ENCODE measurements around the gene CD63.

The CD63 gene

GRCh38 chr12:55734595-55734994, 5.8 kb upstream of the CD63 start:
- Mint-ChIP-seq H3K4me3 (no peak overlapping the region), H3K27me3 (peaks cover 1% of the 10 kb centered on the region), H3K36me3 (ENCODE audit: low read depth) (peaks cover 24% of the 10 kb centered on the region), H3K9me3 (no peaks in the 10 kb centered on the region), H3K4me1 (ENCODE audit: low read depth) (peaks cover 53% of the 10 kb centered on the region), H3K27ac (no peak overlapping the region)
- intact Hi-C loops (cut with micrococcal nuclease) = no loop called here

DNA sequence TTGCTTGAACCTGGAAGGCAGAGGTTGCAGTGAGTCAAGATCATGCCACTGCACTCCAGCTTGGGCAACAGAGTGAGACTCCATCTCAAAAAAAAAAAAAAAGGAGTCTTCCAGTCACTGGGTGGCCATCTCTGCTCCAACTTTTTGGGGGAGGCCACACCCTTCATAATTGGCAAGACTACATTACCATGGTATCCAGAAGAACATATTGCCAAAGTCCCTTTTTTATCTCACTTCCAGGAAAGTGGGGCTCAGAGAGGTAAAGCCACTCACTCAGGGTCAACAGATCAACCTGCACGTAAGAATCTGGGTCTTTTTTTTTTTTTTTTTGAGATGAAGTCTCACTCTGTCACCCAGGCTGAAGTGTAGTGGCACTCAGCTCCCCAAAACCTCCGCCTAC, 5.0 kb upstream of the CD63 start:
- Mint-ChIP-seq H3K9me3 (no peaks in the 10 kb centered on the region), H3K27me3 (peaks cover 1% of the 10 kb centered on the region), H3K36me3 (ENCODE audit: low read depth) (peaks cover 29% of the 10 kb centered on the region), H3K4me1 (ENCODE audit: low read depth) (peaks cover 52% of the 10 kb centered on the region), H3K4me3 (no peak overlapping the region), H3K27ac (no peak overlapping the region)
- intact Hi-C loops (cut with micrococcal nuclease) = no loop called here

DNA sequence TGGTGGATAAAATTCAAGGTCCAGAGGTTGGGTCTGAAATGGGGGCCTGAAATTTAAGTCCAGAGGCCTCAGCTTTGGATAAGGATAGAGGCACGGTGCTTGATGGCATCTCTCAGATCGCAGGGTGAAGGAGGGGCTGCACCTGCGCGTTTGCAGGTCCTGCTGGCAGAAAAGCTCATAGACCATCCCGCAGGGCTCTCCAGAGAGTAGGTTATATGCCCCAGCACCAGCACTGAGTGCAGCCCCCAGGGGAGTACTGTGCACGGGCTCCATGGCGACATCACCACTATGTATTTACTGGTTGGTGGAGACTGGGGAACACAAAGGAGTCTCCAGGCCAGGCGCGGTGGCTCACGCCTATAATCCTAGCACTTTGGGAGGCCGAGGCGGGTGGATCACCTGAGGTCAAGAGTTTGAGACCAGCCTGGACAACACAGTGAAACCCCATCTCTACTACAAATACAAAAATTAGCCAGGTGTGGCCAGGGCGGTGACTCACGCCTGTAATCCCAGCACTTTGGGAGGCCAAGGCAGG, 4.3 kb upstream of the CD63 start:
- intact Hi-C loops (cut with micrococcal nuclease) = no loop called here
- peaks cover 33% of the 10 kb centered on the region for H3K36me3 Mint-ChIP-seq (ENCODE audit: low read depth)
- no peak overlapping the region for H3K4me3 Mint-ChIP-seq
- H3K27ac Mint-ChIP-seq = no peak overlapping the region
- H3K27me3 Mint-ChIP-seq = peaks cover 1% of the 10 kb centered on the region
- H3K4me1 Mint-ChIP-seq (ENCODE audit: low read depth) = peaks cover 46% of the 10 kb centered on the region
- H3K9me3 Mint-ChIP-seq = no peaks in the 10 kb centered on the region

DNA sequence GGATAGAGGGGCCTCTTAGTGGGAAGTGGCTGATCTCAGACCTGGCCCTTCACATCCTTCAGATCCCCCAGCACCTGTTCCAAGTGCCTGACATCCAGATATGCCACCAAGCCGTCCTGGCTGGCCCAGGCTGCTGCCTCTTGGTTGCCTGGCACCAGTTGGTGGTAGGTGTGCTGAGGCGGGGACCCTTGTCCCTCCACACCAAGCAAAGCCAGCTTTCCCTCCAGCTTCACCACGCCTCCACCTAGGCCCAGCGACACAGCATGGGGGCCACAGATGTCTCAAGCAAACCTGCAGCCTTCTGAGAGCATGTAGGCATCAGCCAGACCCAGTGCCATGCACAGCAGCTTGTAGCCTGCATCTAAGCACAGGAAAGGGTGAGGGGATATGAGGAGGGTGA, 3.5 kb upstream of the CD63 start:
- Mint-ChIP-seq H3K4me3 (no peak overlapping the region), H3K36me3 (ENCODE audit: low read depth) (peaks cover 41% of the 10 kb centered on the region), H3K27ac (no peak overlapping the region), H3K9me3 (no peaks in the 10 kb centered on the region), H3K4me1 (ENCODE audit: low read depth) (peaks cover 44% of the 10 kb centered on the region), H3K27me3 (peaks cover 1% of the 10 kb centered on the region)
- intact Hi-C loops (cut with micrococcal nuclease) = no loop called here

DNA sequence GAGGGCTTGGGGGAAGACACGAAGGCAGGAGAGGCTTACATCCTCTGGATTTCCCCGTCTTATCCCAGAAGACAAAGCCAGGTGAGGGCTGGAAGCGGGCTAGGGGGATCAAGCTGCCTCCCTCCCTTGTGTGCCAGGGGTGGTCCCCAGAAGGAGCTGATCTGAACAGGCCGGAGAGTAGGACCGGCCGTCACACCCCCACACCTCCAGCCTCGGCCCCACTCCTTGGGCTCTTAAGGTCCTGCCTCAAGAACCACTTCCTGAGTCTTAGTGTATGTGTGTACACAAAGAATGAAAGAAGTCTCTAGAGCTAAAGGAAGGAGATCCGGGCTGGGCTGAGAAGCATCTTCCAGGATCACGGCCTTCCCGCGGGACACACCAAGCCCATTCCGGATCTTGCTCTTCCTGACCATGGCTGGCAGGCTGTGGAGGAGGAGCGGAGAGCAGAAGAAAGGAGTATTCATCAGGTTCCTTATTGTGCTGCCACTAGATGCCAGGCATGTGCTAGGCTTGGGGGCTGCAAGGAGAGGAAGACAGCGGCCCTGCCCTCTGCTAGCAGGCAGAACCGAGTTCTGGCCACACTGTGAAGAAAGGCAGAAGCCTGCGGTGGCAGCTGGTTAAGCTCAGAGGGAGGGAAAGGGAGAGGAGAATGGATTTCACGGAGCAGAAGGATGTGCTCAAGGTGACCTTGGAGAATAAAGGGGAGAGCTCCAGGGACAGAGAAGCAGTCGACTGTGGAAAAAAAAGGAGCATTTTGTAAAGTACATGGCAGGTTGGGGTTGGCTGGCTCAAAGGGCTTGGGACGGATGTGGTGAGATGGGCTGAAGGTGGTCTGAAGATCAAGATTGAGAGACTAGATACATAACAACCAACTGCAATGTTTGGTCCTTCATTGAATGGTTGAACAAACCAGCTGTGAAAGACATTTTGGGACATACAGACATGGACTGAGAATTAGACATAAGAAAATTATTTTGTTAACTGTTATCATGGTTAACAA, 1.3 kb upstream of the CD63 start:
- Mint-ChIP-seq H3K9me3 (no peaks in the 10 kb centered on the region), H3K27ac (peak overlapping the region; percentile 90), H3K36me3 (ENCODE audit: low read depth) (peaks cover 63% of the 10 kb centered on the region), H3K27me3 (peaks cover 1% of the 10 kb centered on the region), H3K4me3 (peak overlapping the region; percentile 93), H3K4me1 (ENCODE audit: low read depth) (peaks cover 60% of the 10 kb centered on the region)
- intact Hi-C loops (cut with micrococcal nuclease) = loop anchor here (1.0 kb wide), 1 partner anchor 7 kb away; no protein-coding TSS in a partner anchor

DNA sequence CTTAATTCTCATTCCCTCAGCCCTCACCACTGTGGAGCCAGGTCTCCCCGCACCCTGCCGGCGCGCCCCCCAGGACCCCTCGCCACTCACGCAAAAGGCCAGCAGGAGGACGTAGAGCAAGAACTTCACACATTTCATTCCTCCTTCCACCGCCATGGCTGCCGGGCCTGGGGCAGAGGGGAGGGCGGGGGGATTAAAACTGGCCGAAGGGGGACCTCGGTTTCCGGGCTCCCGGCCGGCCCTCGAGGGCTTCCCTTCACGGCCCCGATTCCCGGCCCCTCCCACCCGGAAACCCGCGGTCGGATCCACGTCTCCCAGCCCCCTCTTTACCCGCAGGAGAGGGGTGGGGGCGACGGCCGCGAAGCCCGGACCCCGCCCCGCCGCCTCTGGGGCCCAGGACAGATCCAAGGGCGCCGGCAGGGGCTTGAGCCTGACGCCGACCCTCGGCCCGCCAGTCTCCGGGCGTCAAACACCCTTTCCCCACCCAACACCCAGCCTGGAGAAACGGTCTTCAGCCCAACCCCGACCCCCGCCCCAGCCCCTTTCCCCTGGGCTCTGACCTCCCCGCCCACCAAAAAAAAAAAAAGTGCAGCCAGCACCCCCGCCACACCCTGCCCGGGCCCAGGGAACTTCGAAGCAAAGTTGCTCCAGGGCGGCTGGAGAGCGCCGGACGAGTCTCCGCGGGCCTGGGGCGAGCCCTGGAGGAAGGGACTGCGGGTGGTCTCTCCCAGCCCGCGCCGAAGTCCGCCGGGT, 447 bp downstream of the CD63 start:
- H3K27ac Mint-ChIP-seq = peak overlapping the region; percentile 90
- peaks cover 74% of the 10 kb centered on the region for H3K4me1 Mint-ChIP-seq (ENCODE audit: low read depth)
- H3K36me3 Mint-ChIP-seq (ENCODE audit: low read depth) = peaks cover 80% of the 10 kb centered on the region
- peak overlapping the region; percentile 93 for H3K4me3 Mint-ChIP-seq
- no peaks in the 10 kb centered on the region for H3K9me3 Mint-ChIP-seq
- peaks cover 1% of the 10 kb centered on the region for H3K27me3 Mint-ChIP-seq
- intact Hi-C loops (cut with micrococcal nuclease) = no loop called here

- Mint-ChIP-seq H3K27ac (peak overlapping the region; percentile 90), H3K4me3 (peak overlapping the region; percentile 93), H3K4me1 (ENCODE audit: low read depth) (peaks cover 71% of the 10 kb centered on the region), H3K27me3 (peaks cover 1% of the 10 kb centered on the region), H3K9me3 (no peaks in the 10 kb centered on the region), H3K36me3 (ENCODE audit: low read depth) (peaks cover 85% of the 10 kb centered on the region)
- intact Hi-C loops (cut with micrococcal nuclease) = no loop called here
Measured at GRCh38 chr12:55727643-55728185, 1.1 kb downstream of the CD63 start.

DNA sequence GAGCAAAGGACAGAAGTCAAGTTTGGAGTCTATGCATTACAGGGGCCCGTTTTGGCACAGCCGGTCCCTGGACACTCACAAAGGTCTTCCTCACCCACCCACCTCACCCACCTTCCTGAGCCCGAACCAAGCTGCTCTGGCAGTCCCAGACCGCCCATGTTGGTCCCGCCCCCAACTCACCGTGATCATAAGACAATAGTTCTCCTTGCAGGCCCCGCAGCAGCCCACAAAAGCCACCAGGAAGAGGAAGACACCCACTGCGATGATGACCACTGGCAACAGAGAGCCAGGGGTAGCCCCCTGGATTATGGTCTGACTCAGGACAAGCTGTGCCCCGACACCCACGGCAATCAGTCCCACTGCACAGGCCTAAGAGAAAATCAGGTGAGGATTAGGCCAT, 1.8 kb downstream of the CD63 start:
- Mint-ChIP-seq H3K4me1 (ENCODE audit: low read depth) (peaks cover 63% of the 10 kb centered on the region), H3K27ac (peak overlapping the region; percentile 90), H3K9me3 (no peaks in the 10 kb centered on the region), H3K27me3 (no peaks in the 10 kb centered on the region), H3K4me3 (peak overlapping the region; percentile 93), H3K36me3 (ENCODE audit: low read depth) (peaks cover 78% of the 10 kb centered on the region)
- intact Hi-C loops (cut with micrococcal nuclease) = no loop called here

- Mint-ChIP-seq H3K4me3 (peak overlapping the region; percentile 17), H3K9me3 (no peaks in the 10 kb centered on the region), H3K27ac (peak overlapping the region; percentile 56), H3K27me3 (no peaks in the 10 kb centered on the region), H3K4me1 (ENCODE audit: low read depth) (peaks cover 59% of the 10 kb centered on the region), H3K36me3 (ENCODE audit: low read depth) (peaks cover 73% of the 10 kb centered on the region)
- intact Hi-C loops (cut with micrococcal nuclease) = no loop called here
Measured at GRCh38 chr12:55725556-55725955, 3.3 kb downstream of the CD63 start.

DNA sequence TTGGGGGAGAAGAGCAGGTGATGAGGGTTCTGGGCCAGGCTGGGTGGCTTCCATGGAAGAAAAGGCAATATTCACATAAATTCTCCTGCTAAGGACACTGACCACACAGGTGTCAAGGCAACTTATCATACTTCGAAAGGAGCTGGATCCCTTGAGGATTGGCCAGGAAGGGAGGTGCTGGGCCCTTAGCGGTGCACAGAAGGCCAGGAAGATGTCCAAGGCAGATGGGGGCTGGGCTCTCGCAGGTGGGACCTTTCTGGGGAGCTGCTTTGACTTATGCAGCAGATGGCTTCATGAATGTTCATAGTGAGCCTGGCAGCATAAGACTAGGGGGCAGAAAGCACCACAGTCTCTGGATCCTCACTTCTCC, 3.9 kb downstream of the CD63 start:
- Mint-ChIP-seq H3K4me3 (peak overlapping the region; percentile 5), H3K9me3 (no peaks in the 10 kb centered on the region), H3K36me3 (ENCODE audit: low read depth) (peaks cover 73% of the 10 kb centered on the region), H3K4me1 (ENCODE audit: low read depth) (peaks cover 53% of the 10 kb centered on the region), H3K27ac (peak overlapping the region; percentile 56), H3K27me3 (no peaks in the 10 kb centered on the region)
- intact Hi-C loops (cut with micrococcal nuclease) = loop anchor here (1.0 kb wide), 1 partner anchor 12 kb away; no protein-coding TSS in a partner anchor

DNA sequence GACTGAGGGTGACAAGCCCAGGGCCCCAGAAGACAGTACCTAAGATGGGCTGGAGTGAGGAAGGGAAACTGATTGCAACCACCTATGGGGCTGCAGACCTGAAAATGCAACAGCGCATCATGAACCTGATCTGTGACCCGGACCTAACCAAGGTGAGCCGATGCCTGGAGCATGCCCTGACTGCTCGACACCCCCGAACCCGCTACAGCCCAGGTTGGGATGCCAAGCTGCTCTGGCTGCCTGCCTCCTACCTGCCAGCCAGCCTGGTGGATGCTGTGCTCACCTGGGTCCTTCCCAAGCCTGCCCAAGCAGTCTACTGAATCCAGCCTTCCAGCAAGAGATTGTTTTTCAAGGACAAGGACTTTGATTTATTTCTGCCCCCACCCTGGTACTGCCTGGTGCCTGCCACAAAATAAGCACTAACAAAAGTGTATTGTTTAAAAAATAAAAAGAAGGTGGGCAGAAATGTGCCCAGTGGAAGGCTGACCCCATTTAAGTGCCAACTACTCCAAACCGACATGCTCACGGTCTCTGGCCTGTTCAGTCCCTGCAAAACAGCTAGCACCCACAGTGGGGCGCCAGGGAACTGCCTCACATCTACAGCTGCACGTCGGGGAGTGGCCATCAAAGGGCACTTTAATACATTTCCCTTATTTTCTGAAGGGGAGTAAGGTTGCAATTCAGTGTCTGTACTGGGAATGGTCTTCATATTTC, 4.4 kb downstream of the CD63 start:
- Mint-ChIP-seq H3K27me3 (no peaks in the 10 kb centered on the region), H3K36me3 (ENCODE audit: low read depth) (peaks cover 73% of the 10 kb centered on the region), H3K4me3 (peak overlapping the region; percentile 5), H3K4me1 (ENCODE audit: low read depth) (peaks cover 52% of the 10 kb centered on the region), H3K27ac (peak overlapping the region; percentile 56), H3K9me3 (no peaks in the 10 kb centered on the region)
- intact Hi-C loops (cut with micrococcal nuclease) = loop anchor here (1.0 kb wide), 1 partner anchor 13 kb away; no protein-coding TSS in a partner anchor

GRCh38 chr12:55723516-55724225, 5.1 kb downstream of the CD63 start:
- intact Hi-C loops (cut with micrococcal nuclease) = loop anchor here (1.0 kb wide), 1 partner anchor 14 kb away; no protein-coding TSS in a partner anchor
- H3K4me3 Mint-ChIP-seq = no peak overlapping the region

DNA sequence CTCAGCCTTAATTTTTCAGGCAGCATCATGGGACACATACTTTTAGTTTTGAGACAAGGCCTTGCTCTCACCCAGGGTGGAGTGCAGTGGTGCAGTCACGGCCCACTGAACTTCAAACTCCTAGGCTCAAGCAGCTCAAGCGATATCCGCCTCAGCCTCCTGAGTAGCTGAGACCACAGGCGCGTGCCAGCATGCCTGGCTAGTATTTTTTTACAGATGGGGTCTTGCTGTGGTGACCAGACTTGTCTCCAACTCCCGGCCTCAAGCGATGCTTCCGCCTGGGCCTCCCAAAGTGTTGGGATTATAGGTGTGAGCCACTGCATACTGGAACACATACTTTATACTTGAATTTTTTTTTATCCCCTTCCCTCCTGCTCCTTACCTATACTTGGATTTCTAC, 5.9 kb downstream of the CD63 start:
- intact Hi-C loops (cut with micrococcal nuclease) = no loop called here
- Mint-ChIP-seq H3K9me3 (no peaks in the 10 kb centered on the region), H3K4me1 (ENCODE audit: low read depth) (peaks cover 66% of the 10 kb centered on the region), H3K4me3 (no peak overlapping the region), H3K27ac (no peak overlapping the region), H3K27me3 (no peaks in the 10 kb centered on the region), H3K36me3 (ENCODE audit: low read depth) (peaks cover 79% of the 10 kb centered on the region)

More at GRCh38 chr12:55723516-55724225, 5.1 kb downstream of the CD63 start:
- Mint-ChIP-seq H3K27ac (no peak overlapping the region), H3K27me3 (no peaks in the 10 kb centered on the region), H3K4me1 (ENCODE audit: low read depth) (peaks cover 59% of the 10 kb centered on the region), H3K36me3 (ENCODE audit: low read depth) (peaks cover 77% of the 10 kb centered on the region), H3K9me3 (no peaks in the 10 kb centered on the region)

Measured in dendritic cell treated with granulocyte-macrophage colony-stimulating factor and Interleukin-4, amounts not matched to agents 40 ng/mL and 50 ng/mL, for 4 days (primary cell).